Lower leg skin (tissue), 3 donors: ENCODE measurements around the gene HOXA13.

Experiments
- POLR2A ChIP-seq, 2 donors: fragments of 450-650 bp; IDR thresholded peaks; one replicate each; pipeline ENCODE4 v1.6.1; 2016 to 2017; ENCODE audit warnings: antibody characterized with exemption in 2 of 2, mild to moderate bottlenecking in 1 of 2, moderate library complexity in 1 of 2
- TF ChIP-seq, protein P1 (sequence below), 3 donors: fragments of 450-650 bp; IDR thresholded peaks; one replicate each; pipeline ENCODE4 v1.5.1; 2016; ENCODE audit warnings: antibody characterized with exemption in 3 of 3, mild to moderate bottlenecking in 3 of 3, moderate library complexity in 2 of 3

DNA sequence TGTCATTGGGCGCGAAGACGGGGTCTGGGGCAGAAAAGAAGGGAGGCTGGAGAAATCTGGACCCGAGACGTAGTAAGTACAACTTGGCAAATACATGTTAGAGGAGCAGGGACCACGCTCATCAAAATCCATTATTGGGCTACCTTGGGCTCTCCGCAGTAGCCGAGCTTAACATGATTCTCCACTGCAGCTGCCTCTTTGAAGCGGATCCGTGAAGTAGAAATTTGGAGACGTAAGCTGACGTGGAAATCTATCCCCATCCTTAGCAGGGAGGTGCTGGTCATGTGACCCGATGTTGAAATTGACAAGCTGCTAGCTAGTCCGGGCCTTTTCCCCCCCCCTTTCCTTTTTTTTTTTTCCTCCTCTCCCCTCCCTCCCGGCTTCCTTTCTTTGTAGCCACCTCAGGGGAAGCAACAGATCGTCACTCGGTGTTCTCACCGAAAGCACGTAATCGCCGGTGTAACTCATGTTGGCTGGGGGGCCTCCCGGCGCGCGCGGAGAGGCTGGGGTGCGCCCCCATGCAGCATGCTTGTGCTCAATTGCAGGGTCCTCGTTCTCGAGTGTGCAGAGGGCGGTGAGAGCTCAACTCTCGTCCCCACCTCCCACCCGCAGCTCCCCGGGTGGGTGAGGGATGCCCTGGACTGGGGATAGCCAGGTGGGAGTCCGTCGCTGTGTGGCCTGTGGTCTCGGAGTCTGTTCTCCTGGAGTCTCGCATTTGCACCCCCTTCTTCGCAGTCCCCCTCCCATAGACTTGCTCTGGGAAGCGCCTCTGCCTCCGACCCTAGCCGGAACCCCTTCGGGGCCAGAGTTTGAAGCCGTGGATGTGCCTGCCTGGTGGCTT, 14.7 kb downstream of the HOXA13 start, which contains the start of gene HOXA11:
- TF ChIP-seq, protein P1, sequence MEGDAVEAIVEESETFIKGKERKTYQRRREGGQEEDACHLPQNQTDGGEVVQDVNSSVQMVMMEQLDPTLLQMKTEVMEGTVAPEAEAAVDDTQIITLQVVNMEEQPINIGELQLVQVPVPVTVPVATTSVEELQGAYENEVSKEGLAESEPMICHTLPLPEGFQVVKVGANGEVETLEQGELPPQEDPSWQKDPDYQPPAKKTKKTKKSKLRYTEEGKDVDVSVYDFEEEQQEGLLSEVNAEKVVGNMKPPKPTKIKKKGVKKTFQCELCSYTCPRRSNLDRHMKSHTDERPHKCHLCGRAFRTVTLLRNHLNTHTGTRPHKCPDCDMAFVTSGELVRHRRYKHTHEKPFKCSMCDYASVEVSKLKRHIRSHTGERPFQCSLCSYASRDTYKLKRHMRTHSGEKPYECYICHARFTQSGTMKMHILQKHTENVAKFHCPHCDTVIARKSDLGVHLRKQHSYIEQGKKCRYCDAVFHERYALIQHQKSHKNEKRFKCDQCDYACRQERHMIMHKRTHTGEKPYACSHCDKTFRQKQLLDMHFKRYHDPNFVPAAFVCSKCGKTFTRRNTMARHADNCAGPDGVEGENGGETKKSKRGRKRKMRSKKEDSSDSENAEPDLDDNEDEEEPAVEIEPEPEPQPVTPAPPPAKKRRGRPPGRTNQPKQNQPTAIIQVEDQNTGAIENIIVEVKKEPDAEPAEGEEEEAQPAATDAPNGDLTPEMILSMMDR (IDR thresholded peaks at IDR 0.05), result no peak
- no peak for TF ChIP-seq POLR2A (IDR thresholded peaks at IDR 0.05)
